Keratinocyte (primary cell): ENCODE data around the gene HIPK1. TPM values are rescaled to one million over a fixed set of nuclear protein-coding genes. Genes with fewer than 3 reads are reported as not detected.

Source experiments
- DNase-seq: peaks from one replicate; pipeline ENCODE4 v3.0.0-alpha.2; 2011; ENCODE audit warnings: low read depth, missing footprints, low spot score
- FAIRE-seq: peaks from 2 replicates; lab custom pipeline; 2011; peaks lifted over from hg19 to GRCh38; lab: Jason Lieb, UNC
- H2AFZ ChIP-seq: 2 replicates; pipeline ENCODE4 v1.6.0; 2012; ENCODE audit warnings: low read length, control low read depth, inconsistent platforms; ENCODE audit not compliant: control insufficient read depth
- H3K27ac ChIP-seq: 2 replicates; pipeline ENCODE4 v1.5.1; 2011; ENCODE audit warnings: low read length; ENCODE audit not compliant: control insufficient read depth, insufficient read depth
- H3K27me3 ChIP-seq: 3 replicates; pipeline ENCODE4 v1.6.0; 2011; ENCODE audit warnings: low read length; ENCODE audit not compliant: control insufficient read depth, insufficient read depth; ENCODE audit errors: extremely low read depth
- H3K36me3 ChIP-seq, 2 experiments: 2 replicates in 1 of 2; 3 replicates in 1 of 2; pipeline ENCODE4 v1.5.1; 2011; ENCODE audit warnings: low read length in 2 of 2, mild to moderate bottlenecking in 1 of 2; ENCODE audit not compliant: control insufficient read depth in 2 of 2, insufficient read depth in 2 of 2; ENCODE audit errors: extremely low read depth in 1 of 2
- H3K4me1 ChIP-seq: 3 replicates; pipeline ENCODE4 v1.5.1; 2011; ENCODE audit warnings: low read length; ENCODE audit not compliant: control insufficient read depth, insufficient read depth; ENCODE audit errors: extremely low read depth
- H3K4me2 ChIP-seq: 3 replicates; pipeline ENCODE4 v1.6.0; 2011; ENCODE audit warnings: low read depth, low read length; ENCODE audit not compliant: control insufficient read depth, insufficient read depth; ENCODE audit errors: extremely low read depth
- H3K4me3 ChIP-seq, 3 experiments: fragments of 200-600 bp in 1 of 3; sonication (generic) in 1 of 3; 2 replicates in 2 of 3; 3 replicates in 1 of 3; pipeline ENCODE4 v1.5.1; 2011 to 2016; ENCODE audit warnings: low read length in 3 of 3, mild to moderate bottlenecking in 3 of 3, control low read depth in 2 of 3, inconsistent platforms in 1 of 3, low read depth in 1 of 3, mixed read lengths in 1 of 3, mixed run types in 1 of 3, moderate library complexity in 1 of 3; ENCODE audit not compliant: control insufficient read depth in 2 of 3, insufficient read depth in 2 of 3; ENCODE audit errors: extremely low read depth in 1 of 3
- H3K79me2 ChIP-seq: 2 replicates; pipeline ENCODE4 v1.6.0; 2012; ENCODE audit warnings: low read length; ENCODE audit not compliant: control insufficient read depth, insufficient read depth
- H3K9ac ChIP-seq: 3 replicates; pipeline ENCODE4 v1.6.0; 2011; ENCODE audit warnings: low read length; ENCODE audit not compliant: control insufficient read depth, insufficient read depth; ENCODE audit errors: extremely low read depth
- H3K9me1 ChIP-seq: 3 replicates; pipeline ENCODE4 v1.6.0; 2011; ENCODE audit warnings: low read length; ENCODE audit not compliant: control insufficient read depth, insufficient read depth; ENCODE audit errors: extremely low read depth
- H3K9me3 ChIP-seq: 2 replicates; pipeline ENCODE4 v1.5.1; 2012; ENCODE audit warnings: low read depth, low read length; ENCODE audit not compliant: control insufficient read depth
- H4K20me1 ChIP-seq: 3 replicates; pipeline ENCODE4 v1.6.0; 2011; ENCODE audit warnings: low read length; ENCODE audit not compliant: control insufficient read depth, insufficient read depth; ENCODE audit errors: extremely low read depth
- CTCF ChIP-seq, 3 experiments: IDR thresholded peaks in 1 of 3; conservative IDR thresholded peaks in 1 of 3; optimal IDR thresholded peaks in 1 of 3; 2 replicates in 2 of 3; 3 replicates in 1 of 3; pipeline versions ENCODE3 to v1.5.1; 2011; ENCODE audit warnings: low read length in 3 of 3, mild to moderate bottlenecking in 3 of 3, moderate library complexity in 2 of 3, control low read depth in 1 of 3, inconsistent platforms in 1 of 3; ENCODE audit not compliant: insufficient read depth in 2 of 3; ENCODE audit errors: extremely low read depth in 1 of 3
- EZH2 ChIP-seq: IDR thresholded peaks from one replicate; pipeline ENCODE4 v1.6.1; 2012; ENCODE audit warnings: inconsistent platforms, mild to moderate bottlenecking, low read length, moderate library complexity
- dilution Hi-C: fragments of 300-500 bp; cut with MboI; formaldehyde crosslinking; loops from one replicate; pipeline ENCODE4 v1.7.0; 2020; ENCODE audit warnings: low sequenced_read_pairs; ENCODE audit not compliant: extremely low pct_ligation_motif_present
- polyA plus RNA-seq, 5 experiments: library from polyadenylated mRNA; depleted of rRNA in 3 of 5; stranded (reverse) in 3 of 5; stranded (forward) in 1 of 5; unstranded in 1 of 5; fragments of >200 nt; gene quantifications; 1 replicate in 1 of 5; 2 replicates in 3 of 5; 3 replicates in 1 of 5; pipeline versions ENCODE4 v1.2.1 to v1.2.3, GENCODE V29; 2011 to 2012; ENCODE audit warnings: missing spikeins in 2 of 5, low read depth in 1 of 5, low replicate concordance in 1 of 5

HIPK1 gene
- polyA plus RNA-seq, 1 donor (not counting 4 experiments of a cell fraction or from before 2014, with no cell fraction given): 19.9 TPM

DNA sequence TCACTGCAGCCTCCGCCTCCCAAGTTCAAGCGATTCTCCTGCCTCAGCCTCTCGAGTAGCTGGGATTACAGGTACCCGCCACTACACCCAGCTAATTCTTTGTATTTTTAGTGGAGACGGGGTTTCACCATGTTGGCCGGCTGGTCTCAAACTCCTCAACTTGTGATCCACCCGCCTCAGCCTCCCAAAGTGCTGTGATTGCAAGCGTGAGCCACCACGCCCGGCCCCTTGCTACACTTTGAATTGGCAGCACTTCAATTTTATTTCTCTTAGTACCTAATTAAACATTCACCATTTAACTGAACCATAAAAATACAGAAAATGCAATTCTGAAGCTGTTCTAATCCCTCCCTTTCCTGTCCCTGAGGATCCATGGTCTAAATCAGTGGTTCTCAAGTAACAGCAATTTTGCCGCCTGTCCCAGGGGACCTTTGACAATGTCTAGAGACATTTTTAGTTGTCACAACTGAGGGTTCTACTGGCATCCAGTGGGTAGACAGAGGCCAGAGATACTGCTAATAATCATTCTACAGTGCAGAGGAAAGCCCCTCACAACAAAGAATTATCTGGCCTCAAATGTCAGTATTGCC is 37.4 kb upstream of the HIPK1 start:
- no peak for DNase-seq
- FAIRE-seq: no peak
- H3K9ac ChIP-seq: no peak overlapping the region
- H3K4me2 ChIP-seq: no peak overlapping the region
- H4K20me1 ChIP-seq: no peaks in the 10 kb centered on the region
- no peaks in the 10 kb centered on the region for H3K79me2 ChIP-seq
- H3K9me1 ChIP-seq: no peaks in the 10 kb centered on the region
- dilution Hi-C loops: no loop called here
- no peak overlapping the region for H3K27ac ChIP-seq
- no peaks in the 10 kb centered on the region for H3K9me3 ChIP-seq
- peaks cover 0 to 4% of the 10 kb centered on the region in 2 experiments for H3K36me3 ChIP-seq
- H3K4me3 ChIP-seq: no peak overlapping the region
- H2AFZ ChIP-seq: no peak overlapping the region
- H3K27me3 ChIP-seq: no peaks in the 10 kb centered on the region
- TF ChIP-seq EZH2: no peak
- TF ChIP-seq CTCF (optimal IDR thresholded peaks at IDR 0.05 in 1 of 3, IDR thresholded peaks at IDR 0.05 in 1 of 3, conservative IDR thresholded peaks at IDR 0.05 in 1 of 3; ENCODE audit: extremely low read depth in 1 of 3, insufficient read depth in 2 of 3, low read length in 3 of 3): no peak
- peaks cover 11% of the 10 kb centered on the region for H3K4me1 ChIP-seq

- no peaks in the 10 kb centered on the region for H3K27me3 ChIP-seq
- no peak for DNase-seq
- no peak overlapping the region for H3K27ac ChIP-seq
- H3K36me3 ChIP-seq: peaks cover 6 to 9% of the 10 kb centered on the region in 2 experiments
- FAIRE-seq: no peak
- no peak overlapping the region for H3K4me3 ChIP-seq
- no peak overlapping the region for H3K4me2 ChIP-seq
- H3K9ac ChIP-seq: no peak overlapping the region
- H3K9me1 ChIP-seq: no peaks in the 10 kb centered on the region
- no peaks in the 10 kb centered on the region for H3K79me2 ChIP-seq
- H3K4me1 ChIP-seq: peaks cover 3% of the 10 kb centered on the region
- dilution Hi-C loops: no loop called here
- H3K9me3 ChIP-seq: no peaks in the 10 kb centered on the region
- no peaks in the 10 kb centered on the region for H4K20me1 ChIP-seq
- H2AFZ ChIP-seq: no peak overlapping the region
- no peak for TF ChIP-seq EZH2
- no peak for TF ChIP-seq CTCF (optimal IDR thresholded peaks at IDR 0.05 in 1 of 3, IDR thresholded peaks at IDR 0.05 in 1 of 3, conservative IDR thresholded peaks at IDR 0.05 in 1 of 3; ENCODE audit: extremely low read depth in 1 of 3, insufficient read depth in 2 of 3, low read length in 3 of 3)
These were observed 35.9 kb upstream of the HIPK1 start for GRCh38 chr1:113893267-113893666.
